ENCODE data around the gene ECEL1. TPM values are rescaled to one million over a fixed set of nuclear protein-coding genes. Genes with fewer than 3 reads are reported as not detected.

The ECEL1 gene
- total and polyA plus RNA-seq, 12 donors = 3.9 to 31.7 (median 7.3) TPM

DNA sequence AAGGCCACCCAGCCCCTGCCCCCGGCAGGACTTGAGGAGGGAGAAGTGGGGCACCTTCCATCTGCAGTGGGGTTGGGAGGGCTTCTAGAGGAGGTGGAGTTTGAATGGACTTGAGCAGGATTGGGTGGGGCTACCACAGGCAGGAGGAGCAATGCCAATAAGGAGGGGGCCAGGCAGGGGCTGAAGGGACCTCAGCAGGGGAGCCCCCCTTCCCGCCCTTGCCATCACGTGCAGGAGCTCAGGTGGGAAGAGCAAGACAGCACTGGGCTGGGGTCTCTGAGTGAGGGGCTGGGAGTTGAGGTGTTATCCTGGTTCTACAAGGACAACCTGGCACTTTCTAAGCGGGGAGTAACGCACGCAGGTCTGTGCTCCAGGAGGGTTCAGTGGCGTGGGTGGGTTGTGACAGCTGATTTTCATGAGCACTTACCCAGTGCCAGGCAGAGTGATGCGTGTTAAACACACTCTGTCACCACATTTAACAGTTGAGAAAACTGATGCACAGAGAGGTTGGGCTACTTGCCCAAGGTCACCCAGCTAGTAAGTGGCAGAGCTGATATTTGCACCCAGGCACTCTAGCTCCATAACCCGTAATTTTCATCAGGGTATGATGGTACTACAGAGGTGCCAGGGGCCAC is 43.1 kb upstream of the ECEL1 start:
- H3K27ac ChIP-seq = no peak overlapping the region
- H3K9me3 ChIP-seq (replicated peaks in 1 of 3) = no peaks in the 10 kb centered on the region
- no peaks in the 10 kb centered on the region for H3K4me1 ChIP-seq (replicated peaks in 1 of 2)
- no peaks in the 10 kb centered on the region for H3K27me3 ChIP-seq
- peak in 1 of 7 donors; percentile 28 for DNase-seq
- 62 to 67% (median 63%) methylated on average over 7 to 9 of the region's 9 CpGs; no CpG with 5 or more reads in 1 of the 4 donors for WGBS, 4 donors
- intact Hi-C loops (cut with DNase I) = no loop called here
- TF ChIP-seq, protein P1, sequence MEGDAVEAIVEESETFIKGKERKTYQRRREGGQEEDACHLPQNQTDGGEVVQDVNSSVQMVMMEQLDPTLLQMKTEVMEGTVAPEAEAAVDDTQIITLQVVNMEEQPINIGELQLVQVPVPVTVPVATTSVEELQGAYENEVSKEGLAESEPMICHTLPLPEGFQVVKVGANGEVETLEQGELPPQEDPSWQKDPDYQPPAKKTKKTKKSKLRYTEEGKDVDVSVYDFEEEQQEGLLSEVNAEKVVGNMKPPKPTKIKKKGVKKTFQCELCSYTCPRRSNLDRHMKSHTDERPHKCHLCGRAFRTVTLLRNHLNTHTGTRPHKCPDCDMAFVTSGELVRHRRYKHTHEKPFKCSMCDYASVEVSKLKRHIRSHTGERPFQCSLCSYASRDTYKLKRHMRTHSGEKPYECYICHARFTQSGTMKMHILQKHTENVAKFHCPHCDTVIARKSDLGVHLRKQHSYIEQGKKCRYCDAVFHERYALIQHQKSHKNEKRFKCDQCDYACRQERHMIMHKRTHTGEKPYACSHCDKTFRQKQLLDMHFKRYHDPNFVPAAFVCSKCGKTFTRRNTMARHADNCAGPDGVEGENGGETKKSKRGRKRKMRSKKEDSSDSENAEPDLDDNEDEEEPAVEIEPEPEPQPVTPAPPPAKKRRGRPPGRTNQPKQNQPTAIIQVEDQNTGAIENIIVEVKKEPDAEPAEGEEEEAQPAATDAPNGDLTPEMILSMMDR (IDR thresholded peaks at IDR 0.05) = no peak
- no peak for TF ChIP-seq POLR2A (IDR thresholded peaks at IDR 0.05)
- H3K36me3 ChIP-seq (replicated peaks in 1 of 2) = no peaks in the 10 kb centered on the region
- H3K4me3 ChIP-seq = no peak overlapping the region

DNA sequence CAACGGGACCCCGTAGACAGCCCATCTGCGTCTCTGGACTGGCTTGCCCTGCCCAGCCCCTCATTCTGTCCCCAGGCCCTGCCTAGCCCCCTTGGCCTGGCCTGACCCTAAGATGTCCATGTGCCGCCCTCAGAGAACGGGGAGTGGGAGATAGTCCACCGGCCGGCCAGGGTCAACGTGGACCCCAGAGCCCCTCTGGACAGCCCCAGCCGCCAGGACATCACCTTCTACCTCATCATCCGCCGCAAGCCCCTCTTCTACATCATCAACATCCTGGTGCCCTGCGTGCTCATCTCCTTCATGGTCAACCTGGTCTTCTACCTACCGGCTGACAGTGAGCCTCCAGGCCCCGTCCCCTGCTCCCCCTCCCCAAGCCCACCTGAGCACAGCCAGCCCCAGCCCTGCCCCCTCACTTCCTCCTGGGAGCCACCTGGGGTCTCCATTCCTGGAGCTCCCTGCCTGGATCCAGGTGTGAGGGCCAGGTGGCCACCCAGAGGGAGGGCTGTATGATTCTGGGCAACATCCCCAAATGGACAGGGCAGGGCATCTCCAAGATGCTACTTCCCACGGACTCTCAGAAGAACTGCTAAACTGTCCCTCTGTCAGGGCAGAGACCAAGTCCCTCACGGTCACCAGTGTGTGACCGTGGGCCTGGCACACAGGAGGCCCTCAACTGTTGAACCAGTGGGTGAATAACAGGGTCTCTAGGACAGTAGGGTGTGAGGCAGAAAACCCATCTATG is 42.3 kb upstream of the ECEL1 start:
- no peak for DNase-seq
- no peak overlapping the region for H3K27ac ChIP-seq
- intact Hi-C loops (cut with DNase I) = loop anchor here in 1 of 2 donors (10.0 kb wide), 1 partner anchor 625 kb away; no protein-coding TSS in a partner anchor
- peaks cover 6 to 7% of the 10 kb centered on the region in 2 donors for H3K4me1 ChIP-seq (replicated peaks in 1 of 2)
- no peak for TF ChIP-seq POLR2A (IDR thresholded peaks at IDR 0.05)
- TF ChIP-seq, protein P1 (IDR thresholded peaks at IDR 0.05) = no peak
- no peaks in the 10 kb centered on the region for H3K36me3 ChIP-seq (replicated peaks in 1 of 2)
- no peaks in the 10 kb centered on the region for H3K9me3 ChIP-seq (replicated peaks in 1 of 3)
- H3K27me3 ChIP-seq = no peaks in the 10 kb centered on the region
- H3K4me3 ChIP-seq = no peak overlapping the region
- 85 to 95% (median 89%) methylated on average over 12 to 17 of the region's 17 CpGs for WGBS, 4 donors

DNA sequence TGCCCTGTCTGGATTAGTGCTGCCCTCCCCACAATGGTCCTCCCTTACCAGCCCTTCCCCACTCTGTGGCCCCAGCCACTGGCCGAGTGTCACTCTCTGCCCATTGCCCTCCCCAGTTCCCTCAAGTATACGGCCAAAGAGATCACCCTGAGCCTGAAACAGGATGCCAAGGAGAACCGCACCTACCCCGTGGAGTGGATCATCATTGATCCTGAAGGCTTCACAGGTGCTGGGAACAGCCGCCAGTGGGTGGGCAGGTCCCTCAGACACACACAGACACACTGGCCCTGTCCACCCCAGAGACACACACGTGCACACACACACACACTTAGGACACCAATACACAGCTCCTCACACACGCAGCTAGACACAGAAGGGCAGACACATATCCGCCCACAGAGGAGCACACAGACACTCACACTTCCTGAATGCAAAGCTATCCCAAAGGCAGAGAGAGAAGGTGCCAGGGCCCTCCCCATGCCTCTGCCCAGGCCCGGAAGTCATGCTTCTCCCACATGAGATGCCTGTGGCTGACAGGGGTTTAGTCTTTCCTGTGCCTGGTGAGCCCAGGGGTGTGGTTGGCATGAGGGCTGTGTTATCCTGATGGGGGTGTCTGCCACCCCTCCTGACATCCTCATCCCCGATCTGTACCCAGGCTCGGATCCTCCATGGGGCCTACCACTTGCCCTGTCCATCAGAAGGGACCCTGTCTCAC is 41.3 kb upstream of the ECEL1 start:
- intact Hi-C loops (cut with DNase I) = loop anchor here in 1 of 2 donors (10.0 kb wide), 1 partner anchor 624 kb away; no protein-coding TSS in a partner anchor
- WGBS, 4 donors = 75 to 94% (median 80%) methylated on average over 3 to 11 of the region's 11 CpGs
- no peak overlapping the region for H3K4me3 ChIP-seq

More for the DNA sequence above, 41.3 kb upstream of the ECEL1 start:
- Histone ChIP-seq H3K27me3 (peaks cover 9% of the 10 kb centered on the region), H3K36me3 (replicated peaks in 1 of 2) (no peaks in the 10 kb centered on the region), H3K9me3 (replicated peaks in 1 of 3) (no peaks in the 10 kb centered on the region), H3K27ac (no peak overlapping the region), H3K4me1 (replicated peaks in 1 of 2) (peaks cover 7 to 10% of the 10 kb centered on the region in 2 donors)
- DNase-seq = no peak
- TF ChIP-seq, protein P1 (IDR thresholded peaks at IDR 0.05) = no peak
- TF ChIP-seq POLR2A (IDR thresholded peaks at IDR 0.05) = no peak
